Naive thymus-derived CD4-positive, alpha-beta T cell (primary cell): Measurements from ENCODE around the gene FANCE. TPM values are rescaled to one million over a fixed set of nuclear protein-coding genes. Genes with fewer than 3 reads are reported as not detected.

ENCODE experiments used
- ATAC-seq: fragments of 150-1000 bp; cut with Tn5 transposase; 2 replicates; pipeline ENCODE4 v1.10.0; 2021; ENCODE audit warnings: mild to moderate bottlenecking, moderate library complexity
- CTCF ChIA-PET: fragments of 350-600 bp; sonication (Branson Sonifier 250); formaldehyde crosslinking; loops from one replicate; lab custom pipeline; 2021; ENCODE audit warnings: antibody characterized with exemption; lab: Charles Lee
- POLR2A ChIA-PET: fragments of 350-600 bp; sonication (Branson Sonifier 250); formaldehyde crosslinking; loops from one replicate; lab custom pipeline; 2021; ENCODE audit warnings: antibody characterized with exemption, inconsistent platforms; lab: Charles Lee
- DNase-seq, 9 donors: peaks; one replicate each; pipeline versions ENCODE4 v3.0.0 to v3.0.0-alpha.2; 2020 to 2022; ENCODE audit warnings: mixed read lengths in 1 of 9
- H3K27ac ChIP-seq: one replicate; pipeline ENCODE4 v1.7.0; 2013; ENCODE audit warnings: mild to moderate bottlenecking, low read depth, low read length, moderate library complexity
- H3K27me3 ChIP-seq, 2 donors: one replicate each; pipeline ENCODE4 v1.7.0; 2013; ENCODE audit warnings: low read length in 2 of 2, mild to moderate bottlenecking in 2 of 2, moderate library complexity in 2 of 2; ENCODE audit not compliant: control insufficient read depth in 2 of 2, insufficient read depth in 2 of 2
- H3K36me3 ChIP-seq, 3 experiments: 1 replicate in 2 of 3; 2 replicates in 1 of 3; pipeline ENCODE4 v1.7.0; 2013; ENCODE audit warnings: low read length in 3 of 3, mild to moderate bottlenecking in 3 of 3, moderate library complexity in 1 of 3; ENCODE audit not compliant: insufficient read depth in 3 of 3, control insufficient read depth in 2 of 3
- H3K4me1 ChIP-seq, 2 donors: one replicate each; pipeline ENCODE4 v1.7.0; 2013; ENCODE audit warnings: low read length in 2 of 2, mild to moderate bottlenecking in 2 of 2, moderate library complexity in 1 of 2; ENCODE audit not compliant: control insufficient read depth in 2 of 2, insufficient read depth in 2 of 2
- H3K4me3 ChIP-seq: 2 replicates; pipeline ENCODE4 v1.7.0; 2013; ENCODE audit warnings: mild to moderate bottlenecking, low read length
- H3K9me3 ChIP-seq, 3 experiments: 1 replicate in 2 of 3; 2 replicates in 1 of 3; pipeline ENCODE4 v1.7.0; 2013; ENCODE audit warnings: low read length in 3 of 3; ENCODE audit not compliant: control insufficient read depth in 2 of 3
- H3K27ac Mint-ChIP-seq, 9 donors: one replicate each; pipeline ENCODE4 v1.8.0; 2020 to 2022; ENCODE audit warnings: mixed read lengths in 9 of 9, mild to moderate bottlenecking in 8 of 9, moderate library complexity in 5 of 9, inconsistent platforms in 2 of 9
- H3K27me3 Mint-ChIP-seq, 5 donors: one replicate each; pipeline ENCODE4 v1.8.0; 2021 to 2022; ENCODE audit warnings: mixed read lengths in 5 of 5, mild to moderate bottlenecking in 1 of 5
- H3K36me3 Mint-ChIP-seq, 5 donors: one replicate each; pipeline ENCODE4 v1.8.0; 2020 to 2022; ENCODE audit warnings: mixed read lengths in 5 of 5, mild to moderate bottlenecking in 3 of 5, inconsistent platforms in 1 of 5
- H3K4me1 Mint-ChIP-seq, 7 donors: one replicate each; pipeline ENCODE4 v1.8.0; 2020 to 2022; ENCODE audit warnings: mixed read lengths in 7 of 7, mild to moderate bottlenecking in 3 of 7, inconsistent platforms in 1 of 7
- H3K4me3 Mint-ChIP-seq, 10 donors: one replicate each; pipeline ENCODE4 v1.8.0; 2020 to 2022; ENCODE audit warnings: mild to moderate bottlenecking in 10 of 10, mixed read lengths in 10 of 10, moderate library complexity in 6 of 10, inconsistent platforms in 2 of 10
- H3K9me3 Mint-ChIP-seq, 11 donors: one replicate each; pipeline ENCODE4 v1.8.0; 2020 to 2022; ENCODE audit warnings: mixed read lengths in 11 of 11, mild to moderate bottlenecking in 4 of 11, inconsistent platforms in 1 of 11, moderate library complexity in 1 of 11
- intact Hi-C, 2 donors: fragments of 100-400 bp; cut with micrococcal nuclease; formaldehyde crosslinking; loops; one replicate each; pipeline ENCODE4 v1.15.1; 2023
- polyA plus RNA-seq, 2 donors: library from polyadenylated mRNA; unstranded; fragments of 300-500 nt; fragmentation: Illumina TruSeq; gene quantifications; one replicate each; pipeline ENCODE4 v1.2.3, GENCODE V29; 2021
- total RNA-seq, 6 experiments: library from RNA in 5 of 6; stranded (reverse) in 5 of 6; gene quantifications; 1 replicate in 5 of 6; 2 replicates in 1 of 6; pipeline ENCODE4 v1.2.3 and lab custom pipeline; 2021 to 2026

Gene FANCE
- total and polyA plus RNA-seq, 7 experiments from 2014 or later: 3.1 to 12.0 (median 6.4) TPM

DNA sequence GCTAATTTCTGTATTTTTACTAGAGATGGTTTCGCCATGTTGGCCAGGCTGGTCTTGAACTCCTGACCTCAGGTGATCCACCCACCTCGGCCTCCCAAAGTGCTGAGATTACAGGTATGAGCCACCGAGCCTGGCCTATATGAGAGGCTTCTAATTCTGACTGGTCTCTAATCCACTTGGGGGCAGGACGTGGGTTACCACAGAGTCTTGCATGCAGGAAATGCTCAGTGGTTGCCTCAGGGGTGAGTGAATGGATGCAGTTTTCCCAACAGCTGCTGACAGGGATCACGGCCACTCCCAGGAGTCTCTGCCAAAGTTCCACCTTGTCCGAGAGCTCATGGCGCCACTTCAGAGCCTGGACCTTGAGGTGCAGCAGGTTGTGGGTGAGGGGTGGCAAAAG, 6.4 kb upstream of the FANCE start:
- ATAC-seq (no peak), DNase-seq (peak in 1 of 9 donors; percentile 19)
- ChIA-PET POLR2A (no interaction called here), CTCF (interaction anchor here (0.7 to 7.4 kb wide), 3 partner anchors 27 to 150 kb away, joined by 4 to 99 read pairs (median 4); partner anchors contain the start of gene PPARD)
- Mint-ChIP-seq H3K27ac (peak overlapping the region in 3 of 9 donors; percentile 66 to 79 (median 67)), H3K4me3 (peak overlapping the region in 1 of 10 donors; percentile 50), H3K27me3 (peaks cover 0 to 6% (median 0%) of the 10 kb centered on the region in 5 donors), H3K4me1 (peaks cover 0 to 33% (median 16%) of the 10 kb centered on the region in 7 donors), H3K36me3 (no peaks in the 10 kb centered on the region), H3K9me3 (no peaks in the 10 kb centered on the region)
- no peak overlapping the region for H3K27ac ChIP-seq
- no peaks in the 10 kb centered on the region for H3K27me3 ChIP-seq
- H3K4me3 ChIP-seq: no peak overlapping the region
- H3K4me1 ChIP-seq: no peaks in the 10 kb centered on the region
- no peaks in the 10 kb centered on the region for H3K36me3 ChIP-seq
- no peaks in the 10 kb centered on the region for H3K9me3 ChIP-seq
- intact Hi-C loops: loop anchor here in 1 of 2 donors (10.0 kb wide), 1 partner anchor 51 kb away; no protein-coding TSS in a partner anchor

GRCh38 chr6:35448191-35448590, 3.9 kb upstream of the FANCE start:
- Histone ChIP-seq H3K4me3 (no peak overlapping the region), H3K4me1 (peaks cover 5 to 6% of the 10 kb centered on the region in 2 donors), H3K27ac (no peak overlapping the region), H3K9me3 (no peaks in the 10 kb centered on the region), H3K36me3 (no peaks in the 10 kb centered on the region), H3K27me3 (no peaks in the 10 kb centered on the region)
- DNase-seq (no peak), ATAC-seq (no peak)
- H3K27me3 Mint-ChIP-seq: peaks cover 0 to 14% (median 0%) of the 10 kb centered on the region in 5 donors
- no peaks in the 10 kb centered on the region for H3K36me3 Mint-ChIP-seq
- ChIA-PET POLR2A (interaction anchor here (0.7 to 2.5 kb wide), 5 partner anchors 106 to 150 kb away, joined by 3 to 8 read pairs (median 4); partner anchors contain the start of genes DEF6 and PPARD), CTCF (interaction anchor here (0.5 to 8.3 kb wide), 18 partner anchors 19 to 330 kb away, joined by 3 to 99 read pairs (median 7); partner anchors contain the start of genes DEF6, PPARD and RPL10A)
- intact Hi-C loops: loop anchor here in 1 of 2 donors (10.0 kb wide), 1 partner anchor 53 kb away; no protein-coding TSS in a partner anchor
- H3K27ac Mint-ChIP-seq: peak overlapping the region in 1 of 9 donors; percentile 76
- H3K4me3 Mint-ChIP-seq: no peak overlapping the region
- H3K9me3 Mint-ChIP-seq: no peaks in the 10 kb centered on the region
- peaks cover 5 to 50% (median 33%) of the 10 kb centered on the region in 7 donors for H3K4me1 Mint-ChIP-seq

GRCh38 chr6:35449287-35449881, 2.8 kb upstream of the FANCE start:
- Mint-ChIP-seq H3K36me3 (no peaks in the 10 kb centered on the region), H3K27ac (peak overlapping the region in 4 of 9 donors; percentile 42 to 84 (median 52)), H3K4me3 (peak overlapping the region in 3 of 10 donors; percentile 31 to 56 (median 47)), H3K27me3 (peaks cover 0 to 14% (median 0%) of the 10 kb centered on the region in 5 donors), H3K4me1 (peaks cover 8 to 61% (median 41%) of the 10 kb centered on the region in 7 donors), H3K9me3 (no peaks in the 10 kb centered on the region)
- Histone ChIP-seq H3K27ac (no peak overlapping the region), H3K27me3 (no peaks in the 10 kb centered on the region), H3K4me3 (no peak overlapping the region), H3K9me3 (no peaks in the 10 kb centered on the region), H3K4me1 (peaks cover 8 to 11% of the 10 kb centered on the region in 2 donors), H3K36me3 (no peaks in the 10 kb centered on the region)
- DNase-seq (peak in 7 of 9 donors; percentile 52 to 80 (median 72)), ATAC-seq (peak; percentile 74)
- ChIA-PET CTCF (interaction anchor here (0.7 to 8.3 kb wide), 20 partner anchors 8 to 359 kb away, joined by 3 to 99 read pairs (median 8); partner anchors contain the start of genes DEF6, PPARD and RPL10A), POLR2A (interaction anchor here (0.5 to 4.5 kb wide), 13 partner anchors 17 to 839 kb away, joined by 3 to 47 read pairs (median 3); partner anchors contain the start of genes DEF6, PPARD, RPL10A and ZNF76)
- intact Hi-C loops: loop anchor here (1.0 to 10.0 kb wide), 6 partner anchors 30 to 152 kb away; partner anchors contain the start of genes DEF6 (in 2 of the 2) and PPARD (in 2 of the 2)

GRCh38 chr6:35451354-35452182, 570 bp upstream of the FANCE start:
- intact Hi-C loops: loop anchor here (1.0 kb wide), 3 partner anchors 17 to 286 kb away; partner anchors contain the start of genes RPL10A (in 2 of the 2), ARMC12 (in 1 of the 2) and ZNF76 (in 1 of the 2)
- H3K36me3 ChIP-seq: peaks cover 0 to 8% (median 0%) of the 10 kb centered on the region in 3 experiments
- H3K4me1 ChIP-seq: peaks cover 8 to 11% of the 10 kb centered on the region in 2 donors
- H3K27ac Mint-ChIP-seq: peak overlapping the region; percentile 13 to 92 (median 79)
- H3K4me3 ChIP-seq: peak overlapping the region; percentile 63
- H3K9me3 Mint-ChIP-seq: no peaks in the 10 kb centered on the region
- H3K27ac ChIP-seq: peak overlapping the region; percentile 70
- peaks cover 0 to 11% (median 5%) of the 10 kb centered on the region in 5 donors for H3K36me3 Mint-ChIP-seq
- DNase-seq: no peak
- CTCF ChIA-PET: interaction anchor here (0.7 to 8.3 kb wide), 21 partner anchors 16 to 285 kb away, joined by 3 to 99 read pairs (median 4); partner anchors contain the start of genes ARMC12, DEF6, PPARD and RPL10A
- no peaks in the 10 kb centered on the region for H3K27me3 ChIP-seq
- ATAC-seq: no peak
- H3K4me1 Mint-ChIP-seq: peaks cover 9 to 53% (median 42%) of the 10 kb centered on the region in 7 donors
- H3K4me3 Mint-ChIP-seq: peak overlapping the region; percentile 67 to 91 (median 84)
- POLR2A ChIA-PET: interaction anchor here (0.6 to 4.5 kb wide), 11 partner anchors 16 to 281 kb away, joined by 3 to 47 read pairs (median 8); partner anchors contain the start of genes DEF6, PPARD and RPL10A
- no peaks in the 10 kb centered on the region for H3K9me3 ChIP-seq
- H3K27me3 Mint-ChIP-seq: peaks cover 0 to 14% (median 0%) of the 10 kb centered on the region in 5 donors

GRCh38 chr6:35453236-35453635, 1.1 kb downstream of the FANCE start:
- CTCF ChIA-PET: interaction anchor here (0.5 to 8.3 kb wide), 5 partner anchors 14 to 157 kb away, joined by 3 to 81 read pairs (median 4); partner anchors contain the start of gene RPL10A
- POLR2A ChIA-PET: interaction anchor here (0.6 to 4.5 kb wide), 9 partner anchors 9 to 1202 kb away, joined by 3 to 47 read pairs (median 5); partner anchors contain the start of gene PPARD
- H3K9me3 Mint-ChIP-seq: no peaks in the 10 kb centered on the region
- Histone ChIP-seq H3K4me1 (peaks cover 8 to 11% of the 10 kb centered on the region in 2 donors), H3K36me3 (peaks cover 0 to 16% (median 0%) of the 10 kb centered on the region in 3 experiments), H3K27ac (no peak overlapping the region), H3K9me3 (no peaks in the 10 kb centered on the region), H3K4me3 (peak overlapping the region; percentile 63), H3K27me3 (no peaks in the 10 kb centered on the region)
- no peak for ATAC-seq
- peaks cover 0 to 14% (median 0%) of the 10 kb centered on the region in 5 donors for H3K27me3 Mint-ChIP-seq
- peaks cover 0 to 15% (median 6%) of the 10 kb centered on the region in 5 donors for H3K36me3 Mint-ChIP-seq
- H3K27ac Mint-ChIP-seq: peak overlapping the region; percentile 10 to 88 (median 53)
- intact Hi-C loops: no loop called here
- H3K4me1 Mint-ChIP-seq: peaks cover 9 to 47% (median 40%) of the 10 kb centered on the region in 7 donors
- H3K4me3 Mint-ChIP-seq: peak overlapping the region; percentile 74 to 91 (median 85)
- no peak for DNase-seq
